ENCODE results near the gene PERP. TPM values are rescaled to one million over a fixed set of nuclear protein-coding genes. Genes with fewer than 3 reads are reported as not detected.

PERP gene
- total RNA-seq, 6 experiments from 2014 or later = 27.9 to 61.6 (median 45.7) TPM

- TF ChIP-seq POLR2A (IDR thresholded peaks at IDR 0.05) (no peak), CTCF (IDR thresholded peaks at IDR 0.05) (no peak)
- Histone ChIP-seq H3K36me3 (no peaks in the 10 kb centered on the region), H3K4me3 (no peak overlapping the region), H3K9me3 (no peaks in the 10 kb centered on the region), H3K27me3 (no peaks in the 10 kb centered on the region), H3K27ac (no peak overlapping the region), H3K4me1 (peaks cover 0 to 13% (median 3%) of the 10 kb centered on the region in 4 donors)
- intact Hi-C loops (cut with DNase I) = no loop called here
- WGBS (ENCODE audit: insufficient coverage, low coverage, low lambda C conversion rate, missing lambda C conversion rate) = 61% methylated on average over 5 of the region's 5 CpGs
- DNase-seq = no peak
- ATAC-seq = no peak
These were observed 3.3 kb downstream of the PERP start for GRCh38 chr6:138103871-138104270.

GRCh38 chr6:138101946-138102731 lies 5.1 kb downstream of the PERP start:
- no peak for DNase-seq
- ATAC-seq = no peak
- 87% methylated on average over 10 of the region's 10 CpGs for WGBS (ENCODE audit: insufficient coverage, low coverage, low lambda C conversion rate, missing lambda C conversion rate)
- Histone ChIP-seq H3K4me1 (peaks cover 0 to 7% (median 0%) of the 10 kb centered on the region in 4 donors), H3K4me3 (no peak overlapping the region), H3K9me3 (no peaks in the 10 kb centered on the region), H3K27me3 (no peaks in the 10 kb centered on the region), H3K36me3 (no peaks in the 10 kb centered on the region), H3K27ac (no peak overlapping the region)
- TF ChIP-seq CTCF (IDR thresholded peaks at IDR 0.05) (no peak), POLR2A (IDR thresholded peaks at IDR 0.05) (no peak)
- intact Hi-C loops (cut with DNase I) = no loop called here

- no peak overlapping the region for H3K27ac ChIP-seq
- H3K36me3 ChIP-seq = peaks cover 0 to 5% (median 0%) of the 10 kb centered on the region in 4 donors
- H3K27me3 ChIP-seq = no peaks in the 10 kb centered on the region
- intact Hi-C loops (cut with DNase I) = no loop called here
- DNase-seq = no peak
- WGBS (ENCODE audit: insufficient coverage, low coverage, low lambda C conversion rate, missing lambda C conversion rate) = 69% methylated on average over 5 of the region's 5 CpGs
- TF ChIP-seq POLR2A (IDR thresholded peaks at IDR 0.05) (no peak), CTCF (IDR thresholded peaks at IDR 0.05) (no peak)
- H3K4me3 ChIP-seq = no peak overlapping the region
- no peaks in the 10 kb centered on the region for H3K9me3 ChIP-seq
- ATAC-seq = no peak
- peaks cover 0 to 2% (median 0%) of the 10 kb centered on the region in 4 donors for H3K4me1 ChIP-seq
These were observed 7.4 kb downstream of the PERP start for GRCh38 chr6:138099832-138100231.

GRCh38 chr6:138098306-138098705 lies 8.9 kb downstream of the PERP start:
- H3K27ac ChIP-seq = no peak overlapping the region
- intact Hi-C loops (cut with DNase I) = no loop called here
- H3K36me3 ChIP-seq = peaks cover 0 to 9% (median 0%) of the 10 kb centered on the region in 4 donors
- TF ChIP-seq POLR2A (IDR thresholded peaks at IDR 0.05) (no peak), CTCF (IDR thresholded peaks at IDR 0.05) (no peak)
- DNase-seq = no peak
- H3K4me3 ChIP-seq = no peak overlapping the region
- ATAC-seq = no peak
- no peaks in the 10 kb centered on the region for H3K4me1 ChIP-seq
- WGBS (ENCODE audit: insufficient coverage, low coverage, low lambda C conversion rate, missing lambda C conversion rate) = 92% methylated on average over 1 of the region's 2 CpGs
- H3K27me3 ChIP-seq = no peaks in the 10 kb centered on the region
- no peaks in the 10 kb centered on the region for H3K9me3 ChIP-seq

All from right lobe of liver (tissue), 6 donors.